Breast epithelium (tissue), 3 donors: Measurements from ENCODE around the gene ANKRD17.

Source experiments
- CTCF ChIP-seq, 3 donors: fragments of 450-650 bp; IDR thresholded peaks; one replicate each; pipeline ENCODE4 v1.5.1; 2016 to 2017; ENCODE audit warnings: antibody characterized with exemption in 3 of 3, mild to moderate bottlenecking in 3 of 3, moderate library complexity in 3 of 3
- POLR2A ChIP-seq: fragments of 450-650 bp; IDR thresholded peaks from one replicate; pipeline ENCODE4 v1.6.1; 2016; ENCODE audit warnings: antibody characterized with exemption, mild to moderate bottlenecking, moderate library complexity

GRCh38 chr4:73223258-73223650 lies 35.3 kb downstream of the ANKRD17 start:
- no peak for TF ChIP-seq CTCF (IDR thresholded peaks at IDR 0.05)
- no peak for TF ChIP-seq POLR2A
